ENCODE results near the gene SYNDIG1.

- no peak for TF ChIP-seq CTCF (conservative IDR thresholded peaks at IDR 0.05; ENCODE audit: low read depth, low read length)
- TF ChIP-seq EZH2 (IDR thresholded peaks at IDR 0.05; ENCODE audit: low read length, unreplicated experiment) = no peak
These were observed 74.9 kb downstream of the SYNDIG1 start for GRCh38 chr20:24544371-24544770.

Data from PC-3 (cell line).